PFSK-1 (cell line): ENCODE data around the gene SLCO3A1.

Source experiments
- FOXP2 ChIP-seq: optimal IDR thresholded peaks from 2 replicates; pipeline ENCODE3; 2011; ENCODE audit warnings: borderline replicate concordance, control low read depth, inconsistent platforms; ENCODE audit not compliant: insufficient read depth; ENCODE audit errors: extremely low read length, extremely low read depth
- POLR2AphosphoS5 ChIP-seq: IDR thresholded peaks from 2 replicates; pipeline ENCODE4 v1.6.1; 2012; ENCODE audit warnings: low read depth, mild to moderate bottlenecking, control low read depth, low read length, moderate library complexity
- REST ChIP-seq, 2 experiments: IDR thresholded peaks; 2 replicates each; pipeline versions ENCODE4 v1.6.1 to v1.8.0; 2011 to 2012; ENCODE audit warnings: low read depth in 2 of 2, low read length in 2 of 2, control low read depth in 1 of 2, inconsistent platforms in 1 of 2, mild to moderate bottlenecking in 1 of 2, moderate library complexity in 1 of 2; ENCODE audit not compliant: insufficient read depth in 1 of 2
- SIN3A ChIP-seq: IDR thresholded peaks from 2 replicates; pipeline ENCODE4 v1.6.1; 2012; ENCODE audit warnings: mild to moderate bottlenecking, low read length, moderate library complexity, borderline replicate concordance; ENCODE audit not compliant: insufficient read depth
- TAF1 ChIP-seq: IDR thresholded peaks from 2 replicates; pipeline ENCODE4 v1.6.1; 2012; ENCODE audit warnings: low read length, control low read depth, borderline replicate concordance; ENCODE audit not compliant: insufficient read depth

Gene SLCO3A1

GRCh38 chr15:92078270-92078669 is 224.8 kb downstream of the SLCO3A1 start:
- TF ChIP-seq SIN3A: no peak
- TF ChIP-seq TAF1: no peak
- TF ChIP-seq POLR2AphosphoS5: no peak
- TF ChIP-seq FOXP2: no peak
- TF ChIP-seq REST (IDR thresholded peaks at IDR 0.05; ENCODE audit: insufficient read depth in 1 of 2, low read depth in 2 of 2, low read length in 2 of 2): no peak

- no peak for TF ChIP-seq POLR2AphosphoS5
- TF ChIP-seq FOXP2: no peak
- TF ChIP-seq REST (IDR thresholded peaks at IDR 0.05; ENCODE audit: insufficient read depth in 1 of 2, low read depth in 2 of 2, low read length in 2 of 2): no peak
- no peak for TF ChIP-seq SIN3A
- TF ChIP-seq TAF1: no peak
Measured at GRCh38 chr15:92079047-92079446, 225.5 kb downstream of the SLCO3A1 start.

DNA sequence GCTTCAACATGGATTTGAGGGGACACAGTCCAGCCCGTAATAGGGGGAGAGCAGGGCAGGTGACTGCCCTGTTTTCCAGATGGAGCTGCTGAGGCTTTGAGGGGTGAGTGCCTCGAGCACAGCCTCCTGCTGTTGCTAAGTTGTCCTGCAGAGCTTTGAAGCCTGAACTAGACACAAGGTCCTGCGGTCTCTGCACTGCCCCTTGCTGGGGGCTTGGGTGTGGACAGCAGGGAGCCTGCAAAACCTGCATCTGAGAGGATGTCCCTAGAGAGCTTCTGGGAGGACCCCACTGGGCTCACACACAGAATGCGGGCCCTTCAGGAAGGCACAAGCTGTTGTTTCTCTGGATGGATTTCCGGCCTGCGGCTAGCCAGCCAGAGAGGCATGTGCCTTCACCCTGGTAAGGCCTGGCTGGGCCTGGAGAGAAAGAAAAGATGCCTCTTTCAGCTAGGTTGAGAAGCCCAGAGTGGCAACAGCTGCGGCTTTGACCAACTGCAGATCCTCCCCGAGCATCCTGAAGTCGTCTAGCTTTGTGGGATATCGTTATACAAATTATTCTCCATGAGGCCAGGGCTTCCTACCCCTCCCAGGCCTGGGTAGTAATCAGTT is 226.2 kb downstream of the SLCO3A1 start:
- TF ChIP-seq REST (IDR thresholded peaks at IDR 0.05; ENCODE audit: insufficient read depth in 1 of 2, low read depth in 2 of 2, low read length in 2 of 2) (no peak), POLR2AphosphoS5 (no peak), FOXP2 (no peak), SIN3A (no peak), TAF1 (no peak)

DNA sequence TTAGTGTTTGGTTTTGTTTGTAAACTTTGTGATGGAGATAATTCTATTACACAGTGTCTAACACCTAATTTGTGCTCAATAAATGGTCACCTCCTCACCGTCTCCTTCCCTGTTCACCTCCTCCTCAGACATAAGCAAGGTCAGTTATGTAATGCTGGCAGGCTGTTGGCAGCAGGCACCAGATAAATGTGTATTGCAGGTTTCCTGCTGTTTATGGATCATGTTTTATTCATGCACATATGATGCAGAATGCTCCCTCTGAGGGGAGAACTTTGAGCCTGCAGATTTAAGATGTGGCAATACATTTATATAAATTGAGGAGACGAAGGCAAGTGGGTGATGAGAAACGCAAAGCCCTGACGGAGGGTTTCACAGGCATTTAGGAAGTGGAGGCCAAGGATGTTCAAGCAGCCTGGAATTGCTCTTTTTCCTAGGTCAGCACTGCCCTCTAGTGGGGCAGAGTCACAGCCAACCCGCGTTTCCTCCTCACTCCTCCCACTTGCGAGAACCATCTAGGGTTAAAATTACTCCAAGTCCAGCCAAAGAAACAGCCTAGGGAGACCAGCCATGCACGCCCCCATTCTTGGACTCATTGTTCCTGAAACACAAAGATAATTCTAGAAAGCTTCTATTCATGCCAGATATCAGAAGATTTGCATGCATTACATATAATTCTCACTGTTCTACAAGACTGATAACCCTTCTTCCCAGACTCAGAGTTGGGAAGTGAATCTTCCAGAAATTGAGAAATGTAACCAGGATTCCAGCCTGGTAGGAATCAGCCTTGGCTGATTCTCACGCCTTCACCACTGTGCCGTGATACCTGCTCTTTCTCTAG is 228.7 kb downstream of the SLCO3A1 start:
- no peak for TF ChIP-seq TAF1
- TF ChIP-seq REST (IDR thresholded peaks at IDR 0.05; ENCODE audit: insufficient read depth in 1 of 2, low read depth in 2 of 2, low read length in 2 of 2): no peak

DNA sequence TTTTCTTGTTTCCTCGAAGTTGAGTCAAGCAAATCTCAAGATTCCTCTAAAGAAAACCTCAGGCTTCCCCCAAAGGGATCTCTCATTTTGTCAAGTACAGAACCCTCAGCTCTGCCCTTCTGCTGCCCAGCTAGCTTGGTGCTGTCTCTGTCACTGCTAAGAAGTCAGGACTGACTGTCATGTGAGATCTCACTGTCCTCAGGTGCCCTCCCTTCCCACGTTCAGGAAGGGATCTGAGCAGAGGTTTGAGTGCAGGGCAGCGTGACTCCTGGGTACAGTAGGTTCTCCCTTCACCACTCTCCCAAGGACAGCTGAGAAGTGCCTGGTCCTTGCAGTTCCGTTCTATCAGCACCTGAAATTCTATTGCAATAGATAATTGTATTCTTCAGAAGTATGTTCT is 229.7 kb downstream of the SLCO3A1 start:
- TF ChIP-seq TAF1 (no peak), REST (IDR thresholded peaks at IDR 0.05; ENCODE audit: insufficient read depth in 1 of 2, low read depth in 2 of 2, low read length in 2 of 2) (no peak)
